ENCODE data around the gene OTOG.

DNA sequence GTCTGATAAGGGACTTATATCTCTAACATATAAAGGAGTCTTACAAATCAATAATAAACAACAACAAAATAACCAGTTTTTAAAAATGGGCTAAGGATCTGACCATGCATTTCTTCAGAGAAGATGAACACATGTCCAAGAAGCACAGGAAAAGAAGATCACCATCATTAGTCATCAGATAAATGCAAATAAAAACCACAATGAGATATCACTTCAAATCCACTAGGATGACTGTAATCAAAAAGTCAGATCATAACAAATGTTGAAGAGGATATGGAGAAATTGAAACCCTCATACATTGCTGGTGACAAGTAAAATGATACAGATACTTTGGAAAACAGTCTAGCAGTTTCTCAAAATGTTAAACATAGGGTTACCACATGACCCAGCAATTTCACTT is 111.2 kb downstream of the OTOG start:
- TF ChIP-seq, protein P1, sequence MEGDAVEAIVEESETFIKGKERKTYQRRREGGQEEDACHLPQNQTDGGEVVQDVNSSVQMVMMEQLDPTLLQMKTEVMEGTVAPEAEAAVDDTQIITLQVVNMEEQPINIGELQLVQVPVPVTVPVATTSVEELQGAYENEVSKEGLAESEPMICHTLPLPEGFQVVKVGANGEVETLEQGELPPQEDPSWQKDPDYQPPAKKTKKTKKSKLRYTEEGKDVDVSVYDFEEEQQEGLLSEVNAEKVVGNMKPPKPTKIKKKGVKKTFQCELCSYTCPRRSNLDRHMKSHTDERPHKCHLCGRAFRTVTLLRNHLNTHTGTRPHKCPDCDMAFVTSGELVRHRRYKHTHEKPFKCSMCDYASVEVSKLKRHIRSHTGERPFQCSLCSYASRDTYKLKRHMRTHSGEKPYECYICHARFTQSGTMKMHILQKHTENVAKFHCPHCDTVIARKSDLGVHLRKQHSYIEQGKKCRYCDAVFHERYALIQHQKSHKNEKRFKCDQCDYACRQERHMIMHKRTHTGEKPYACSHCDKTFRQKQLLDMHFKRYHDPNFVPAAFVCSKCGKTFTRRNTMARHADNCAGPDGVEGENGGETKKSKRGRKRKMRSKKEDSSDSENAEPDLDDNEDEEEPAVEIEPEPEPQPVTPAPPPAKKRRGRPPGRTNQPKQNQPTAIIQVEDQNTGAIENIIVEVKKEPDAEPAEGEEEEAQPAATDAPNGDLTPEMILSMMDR (conservative IDR thresholded peaks at IDR 0.05; ENCODE audit: low read depth, low read length) = no peak
- no peak for TF ChIP-seq EZH2 (IDR thresholded peaks at IDR 0.05; ENCODE audit: low read length, unreplicated experiment)
